ENCODE measurements around the gene INSIG1. TPM values are rescaled to one million over a fixed set of nuclear protein-coding genes. Genes with fewer than 3 reads are reported as not detected.

Gene INSIG1
- polyA plus RNA-seq, 1 experiment = 29.4 TPM

- POLR2A ChIA-PET = no interaction called here
These were observed 33.7 kb downstream of the INSIG1 start for GRCh38 chr7:155331396-155331795.

GRCh38 chr7:155333346-155334234 lies 35.9 kb downstream of the INSIG1 start:
- no peaks in the 10 kb centered on the region; the same call in 1 of the 2 replicates for H3K9me3 ChIP-seq (ENCODE audit: control insufficient read depth, insufficient read depth, low read length)
- DNase-seq (ENCODE audit: low read depth, low spot score) = no peak
- no peak overlapping the region for H3K27ac ChIP-seq (ENCODE audit: low read depth, low read length)
- H3K27me3 ChIP-seq (ENCODE audit: control insufficient read depth, insufficient read depth, low read length) = no peaks in the 10 kb centered on the region
- CTCF ChIA-PET = interaction anchor here (0.8 kb wide), 1 partner anchor 11 kb away, joined by 3 read pairs; no protein-coding TSS in a partner anchor
- POLR2A ChIA-PET = no interaction called here
- H3K4me3 ChIP-seq (ENCODE audit: low read depth, low read length) = no peak overlapping the region
- TF ChIP-seq CTCF (IDR thresholded peaks at IDR 0.05; ENCODE audit: low read depth, low read length) = no peak

More at GRCh38 chr7:155331396-155331795, 33.7 kb downstream of the INSIG1 start:
- no peaks in the 10 kb centered on the region for H3K9me3 ChIP-seq (ENCODE audit: control insufficient read depth, insufficient read depth, low read length)
- H3K27ac ChIP-seq (ENCODE audit: low read depth, low read length) = no peak overlapping the region
- no peak overlapping the region for H3K4me3 ChIP-seq (ENCODE audit: low read depth, low read length)
- H3K27me3 ChIP-seq (ENCODE audit: control insufficient read depth, insufficient read depth, low read length) = no peaks in the 10 kb centered on the region
- CTCF ChIA-PET = interaction anchor here (1.1 kb wide), 1 partner anchor 14 kb away, joined by 3 read pairs; no protein-coding TSS in a partner anchor
- no peak for DNase-seq (ENCODE audit: low read depth, low spot score)
- TF ChIP-seq CTCF (IDR thresholded peaks at IDR 0.05; ENCODE audit: low read depth, low read length) = no peak

GRCh38 chr7:155336812-155337602 lies 39.3 kb downstream of the INSIG1 start:
- Histone ChIP-seq H3K4me3 (ENCODE audit: low read depth, low read length) (no peak overlapping the region), H3K27me3 (ENCODE audit: control insufficient read depth, insufficient read depth, low read length) (peaks cover 4% of the 10 kb centered on the region), H3K9me3 (ENCODE audit: control insufficient read depth, insufficient read depth, low read length) (no peaks in the 10 kb centered on the region; the same call in 1 of the 2 replicates), H3K27ac (ENCODE audit: low read depth, low read length) (no peak overlapping the region)
- no peak for DNase-seq (ENCODE audit: low read depth, low spot score)
- CTCF ChIA-PET = interaction anchor here (0.6 to 1.5 kb wide), 2 partner anchors 8 to 379 kb away, joined by 4 to 7 read pairs; no protein-coding TSS in a partner anchor
- TF ChIP-seq CTCF (IDR thresholded peaks at IDR 0.05; ENCODE audit: low read depth, low read length) = no peak
- POLR2A ChIA-PET = no interaction called here

GRCh38 chr7:155337946-155338631 lies 40.4 kb downstream of the INSIG1 start:
- H3K27ac ChIP-seq (ENCODE audit: low read depth, low read length) = no peak overlapping the region
- ChIA-PET CTCF (no interaction called here), POLR2A (no interaction called here)
- no peaks in the 10 kb centered on the region; the same call in 1 of the 2 replicates for H3K9me3 ChIP-seq (ENCODE audit: control insufficient read depth, insufficient read depth, low read length)
- H3K4me3 ChIP-seq (ENCODE audit: low read depth, low read length) = no peak overlapping the region
- DNase-seq (ENCODE audit: low read depth, low spot score) = no peak
- peaks cover 4% of the 10 kb centered on the region for H3K27me3 ChIP-seq (ENCODE audit: control insufficient read depth, insufficient read depth, low read length)
- no peak for TF ChIP-seq CTCF (IDR thresholded peaks at IDR 0.05; ENCODE audit: low read depth, low read length)
